Measurements from ENCODE around the gene AKAP14.
A peak's percentile ranks its signal among the peaks of the same experiment; 100 is the strongest.
"Not testable (repeated sequence)": the region's sequence is repeated elsewhere in the genome, so short reads cannot be mapped to it uniquely, and the experiment has no call there.

Gene AKAP14

DNA sequence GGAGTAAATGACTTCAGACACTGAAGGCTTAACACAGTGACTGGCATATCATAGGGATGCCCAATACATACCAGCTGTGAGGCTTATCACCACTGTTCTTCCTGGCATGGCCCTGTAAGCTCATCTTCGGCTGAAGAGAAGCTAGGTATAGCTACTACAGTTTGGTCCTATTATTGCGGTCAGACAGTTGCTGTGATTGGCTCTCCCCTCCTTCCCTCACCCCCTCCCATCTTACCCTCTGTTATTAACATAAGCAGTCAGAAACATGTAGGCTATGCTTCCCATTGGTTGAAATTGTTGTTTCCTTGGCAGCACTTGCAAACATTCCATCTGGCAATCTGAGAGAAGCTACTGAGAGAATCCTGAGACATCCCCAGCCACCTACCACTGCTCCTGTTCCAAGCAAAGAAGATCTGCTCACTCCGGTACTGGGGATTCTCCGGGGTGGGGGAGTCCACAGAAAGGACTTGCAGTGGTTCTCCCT is at the start of gene AKAP14:
TSS of gene AKAP14 (plus strand) at position 51 of the 484 bp plus-strand sequence. CDS start 7,331 bp downstream, outside the sequence.
- DNase-seq (ENCODE audit: low read depth in 2 of 2) = no peak

GRCh38 chrX:119852382-119853353 is 43.0 kb upstream of the AKAP14 start, which contains the start of gene UPF3B:
Gene UPF3B, minus strand, starts transcription at chrX:119852963. Its CDS starts 35 bp downstream, at chrX:119852928.
- peak; percentile 85 to 89 for DNase-seq (ENCODE audit: low read depth in 2 of 2)

DNA sequence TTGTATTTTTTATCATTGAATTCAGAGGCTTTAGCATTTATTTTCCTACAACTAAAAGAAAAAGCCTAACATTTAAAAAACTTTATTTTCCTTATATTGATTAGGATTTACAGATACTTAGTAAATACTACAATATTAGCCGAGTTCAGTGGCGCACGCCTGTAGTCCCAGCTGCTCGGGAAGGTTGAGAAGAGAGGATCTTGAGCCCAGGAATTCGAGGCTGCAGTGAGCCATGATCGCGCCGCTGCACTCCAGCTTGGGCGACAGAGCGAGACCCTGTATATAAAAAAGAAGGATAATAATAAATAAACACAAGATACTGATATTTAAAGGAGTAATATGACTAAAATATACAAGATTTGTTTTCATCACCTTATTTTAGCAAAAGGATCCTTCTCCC is 42.2 kb upstream of the AKAP14 start:
- no peak for DNase-seq (ENCODE audit: low read depth in 2 of 2)

DNA sequence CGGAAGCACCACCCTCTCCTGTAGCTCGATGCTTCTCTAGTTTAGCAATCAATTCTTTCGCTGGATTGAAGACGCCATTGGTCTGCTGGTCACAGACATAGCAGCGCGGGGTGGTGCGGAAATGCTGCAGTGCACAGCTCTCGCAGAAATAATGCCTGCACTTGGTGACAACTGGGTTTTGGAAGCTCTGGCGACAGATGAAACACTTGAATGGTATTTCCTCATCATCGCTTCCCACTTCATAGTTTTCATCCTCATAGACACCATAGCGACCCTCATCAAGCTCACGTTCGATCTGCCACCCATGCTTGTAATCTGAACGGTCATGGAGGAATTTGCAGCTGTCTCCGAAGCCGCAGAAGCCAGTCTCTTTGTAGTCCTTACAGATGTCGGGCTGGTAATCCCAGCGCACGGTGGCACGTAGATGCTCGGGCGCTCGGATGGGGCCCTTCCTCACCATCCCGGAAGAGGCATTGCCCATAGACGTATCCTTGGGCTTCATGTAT is 25.0 kb upstream of the AKAP14 start:
- peak; percentile 5 to 10 for DNase-seq (ENCODE audit: low read depth in 2 of 2)

DNA sequence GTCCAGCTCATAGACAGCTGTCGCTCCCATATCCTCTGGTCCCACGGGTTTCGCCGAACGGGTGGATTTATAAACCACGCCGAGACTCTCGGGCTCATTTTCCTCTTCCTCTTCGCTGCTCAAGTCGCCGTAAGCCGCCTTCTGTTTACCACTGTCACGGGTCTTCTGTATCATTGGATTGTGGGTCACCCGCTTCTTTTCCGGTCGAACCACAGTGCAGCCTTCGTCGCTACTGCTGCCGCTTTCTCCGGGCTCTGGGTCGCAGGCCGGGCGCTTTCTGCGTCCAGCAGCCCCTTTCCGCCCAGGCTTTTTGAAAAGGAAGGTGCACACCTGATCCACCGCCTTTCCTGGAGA is 24.5 kb upstream of the AKAP14 start:
- peak in 1 of 2 donors; percentile 4 for DNase-seq (ENCODE audit: low read depth in 2 of 2)

DNA sequence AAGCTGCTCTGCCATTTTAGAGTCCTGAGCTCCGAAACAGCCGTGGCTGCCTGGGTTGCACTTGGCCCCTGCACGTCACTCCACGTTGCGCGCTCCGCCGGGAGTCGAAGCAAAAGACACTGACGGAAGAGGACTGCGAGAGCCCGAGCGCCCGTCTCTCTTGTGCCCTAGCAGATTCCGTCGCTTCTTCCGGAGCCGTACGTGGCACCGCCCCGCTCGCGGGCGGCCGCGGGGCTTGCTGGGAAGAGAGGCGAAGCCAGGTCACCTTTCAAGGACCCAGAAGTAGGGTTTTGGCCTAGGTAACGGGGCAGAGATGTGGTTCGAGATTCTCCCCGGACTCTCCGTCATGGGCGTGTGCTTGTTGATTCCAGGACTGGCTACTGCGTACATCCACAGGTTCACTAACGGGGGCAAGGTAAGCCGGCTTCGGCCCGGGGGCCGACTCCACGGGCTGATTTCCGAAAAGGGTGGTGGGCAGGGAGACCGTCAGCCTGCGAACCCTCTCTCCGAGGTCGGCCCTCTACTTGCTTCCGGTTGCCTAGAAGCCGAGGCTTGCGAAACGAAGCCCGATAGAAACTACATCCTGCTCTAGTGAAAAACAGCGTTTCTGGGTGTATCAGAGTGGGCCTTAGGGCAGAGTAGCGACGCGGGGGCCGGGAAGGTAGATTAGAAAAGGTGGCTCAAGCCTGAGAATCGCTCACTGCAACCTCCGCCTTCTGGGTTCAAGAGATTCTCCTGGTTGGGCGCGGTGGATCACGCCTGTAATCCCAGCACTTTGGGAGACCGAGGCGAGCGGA is 23.9 kb upstream of the AKAP14 start, which contains the start of the genes NDUFA1 and RNF113A:
TSS of gene NDUFA1 (plus strand) at position 234 of the 797 bp plus-strand sequence. CDS start at position 314, 80 bp downstream.
TSS of gene RNF113A (minus strand) at position 135 of the 797 bp plus-strand sequence. CDS start at position 15, 120 bp downstream.
- DNase-seq (ENCODE audit: low read depth in 2 of 2) = peak; percentile 76 to 79

DNA sequence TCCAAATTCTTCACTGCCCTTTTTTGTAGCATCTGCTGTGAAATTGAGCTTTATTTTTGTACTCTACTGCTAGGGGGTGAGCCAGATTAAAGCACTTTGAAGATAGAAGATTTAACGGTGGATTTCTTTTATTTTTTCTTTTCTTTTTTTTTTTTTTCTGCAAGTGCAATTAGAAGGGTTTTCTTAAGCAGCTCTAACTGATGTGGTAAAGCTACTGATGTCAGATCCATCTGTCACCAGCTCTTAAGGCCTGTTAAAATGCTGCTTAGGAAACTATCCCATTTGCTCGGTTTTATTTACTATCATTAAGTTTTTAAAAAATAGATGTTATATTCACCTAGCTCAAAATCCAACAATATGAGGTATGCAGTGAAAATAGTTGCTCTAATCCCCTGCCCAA is 17.0 kb upstream of the AKAP14 start:
- no peak for DNase-seq (ENCODE audit: low read depth in 2 of 2)

GRCh38 chrX:119880076-119880475 is 15.6 kb upstream of the AKAP14 start:
- DNase-seq (ENCODE audit: low read depth in 2 of 2) = no peak

- no peak for DNase-seq (ENCODE audit: low read depth in 2 of 2)
Measured at GRCh38 chrX:119880552-119881437, 14.9 kb upstream of the AKAP14 start.

DNA sequence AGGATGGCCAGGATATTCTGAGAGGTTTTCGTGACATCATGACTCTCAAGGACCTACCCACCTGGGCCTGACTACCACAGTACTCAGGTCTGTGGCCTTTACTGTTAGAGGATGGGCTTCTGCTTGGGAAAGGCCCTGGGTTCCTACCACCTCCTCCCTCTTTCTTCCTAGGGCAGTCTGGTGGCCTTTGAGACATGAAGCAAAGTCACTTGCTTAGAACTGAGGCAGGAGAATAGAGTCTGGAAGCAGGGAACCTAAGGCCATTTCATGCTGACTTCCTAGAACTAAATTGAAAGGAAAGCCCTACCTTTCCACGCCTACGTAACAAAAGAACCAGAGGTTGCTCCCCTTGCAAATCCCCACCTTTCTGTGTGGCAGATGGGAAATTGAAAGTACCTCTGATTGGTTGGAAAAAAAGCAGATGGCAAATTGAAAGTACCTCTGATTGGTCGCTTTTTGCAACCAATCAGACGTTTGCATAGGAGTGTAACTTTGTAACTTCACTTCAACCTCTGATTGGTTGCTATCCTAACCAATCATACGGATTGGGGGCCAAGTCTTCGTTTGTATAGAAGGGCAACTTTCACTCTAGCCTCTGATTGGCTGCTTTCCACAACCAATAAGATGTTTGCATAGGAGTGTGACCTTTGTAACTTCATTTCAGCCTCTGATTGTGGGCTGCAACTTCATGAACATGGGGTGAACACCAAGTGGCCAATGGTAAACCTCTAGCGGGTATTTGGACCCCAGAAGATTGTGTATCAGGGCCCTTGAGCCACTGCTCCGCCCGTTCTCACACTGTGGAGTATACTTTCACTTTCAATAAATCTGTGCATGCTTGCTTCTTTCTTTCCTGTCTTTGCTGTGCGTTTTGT is 9.9 kb upstream of the AKAP14 start:
- no peak for DNase-seq (ENCODE audit: low read depth in 2 of 2)

- DNase-seq (ENCODE audit: low read depth in 2 of 2) = peak in 1 of 2 donors; percentile 30
Measured at GRCh38 chrX:119887721-119888425, 7.8 kb upstream of the AKAP14 start.

- DNase-seq (ENCODE audit: low read depth in 2 of 2) = not testable (repeated sequence)
Measured at GRCh38 chrX:119890626-119891025, 5.1 kb upstream of the AKAP14 start.

GRCh38 chrX:119891961-119892692 is 3.6 kb upstream of the AKAP14 start:
- not testable (repeated sequence) for DNase-seq (ENCODE audit: low read depth in 2 of 2)

GRCh38 chrX:119899125-119899524 is 3.4 kb downstream of the AKAP14 start:
- DNase-seq (ENCODE audit: low read depth in 2 of 2) = no peak

- no peak for DNase-seq (ENCODE audit: low read depth in 2 of 2)
Measured at GRCh38 chrX:119900976-119901375, 5.3 kb downstream of the AKAP14 start.

- no peak for DNase-seq (ENCODE audit: low read depth in 2 of 2)
Measured at GRCh38 chrX:119916310-119916709, 20.6 kb downstream of the AKAP14 start.

DNA sequence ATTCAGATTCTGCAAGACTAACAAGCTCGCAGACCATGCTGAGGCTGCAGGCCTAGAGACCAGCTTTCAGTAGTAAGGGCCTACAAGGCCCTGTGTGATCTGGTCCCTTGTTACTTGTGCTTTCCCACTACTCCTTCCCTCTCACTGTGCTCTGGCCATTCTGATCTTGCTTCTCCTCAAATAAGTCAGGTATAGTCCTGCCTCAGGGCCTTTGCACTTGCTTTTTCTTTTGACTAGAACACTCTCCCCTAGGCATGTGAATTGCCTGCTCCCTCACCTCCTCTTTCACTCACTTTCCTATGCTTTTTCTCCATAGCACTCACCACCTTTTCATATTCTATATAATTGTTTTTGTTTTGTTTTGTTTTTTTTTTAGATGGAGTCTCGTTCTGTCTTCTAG is 22.2 kb downstream of the AKAP14 start:
- no peak for DNase-seq (ENCODE audit: low read depth in 2 of 2)

DNA sequence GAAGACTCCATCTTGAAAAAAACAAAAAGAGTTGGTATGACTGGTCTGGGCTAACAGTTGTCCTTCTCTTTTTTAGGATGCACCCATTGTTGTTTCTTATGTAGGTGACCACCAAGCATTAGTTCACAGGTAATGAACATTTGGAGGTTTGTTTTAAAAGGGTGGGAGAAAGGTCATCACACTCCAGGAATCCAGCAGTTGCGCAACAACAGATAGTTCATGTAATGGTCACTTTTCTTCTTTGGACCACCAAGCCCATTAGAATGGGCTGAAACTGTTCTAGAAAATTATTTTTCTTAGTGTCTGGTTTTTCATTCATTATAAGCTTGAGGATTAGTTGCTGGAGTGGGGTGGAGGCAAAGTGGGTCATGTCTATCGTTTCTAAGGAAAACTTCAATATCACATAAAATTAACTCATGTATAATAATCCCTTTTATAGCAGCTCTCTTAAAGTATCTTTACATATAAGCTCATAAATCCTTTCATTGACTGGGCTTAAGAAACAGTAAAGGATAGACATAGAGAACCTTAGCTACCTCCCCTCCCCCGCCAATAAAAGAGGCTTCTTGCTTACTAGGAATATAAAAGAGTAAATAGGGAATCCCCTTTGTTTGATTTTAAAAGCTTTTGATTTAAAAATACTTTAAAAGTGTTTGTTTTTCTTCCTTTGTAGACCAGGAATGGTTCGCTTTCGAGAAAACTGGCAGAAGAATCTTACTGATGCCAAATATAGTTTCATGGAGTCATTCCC is 24.3 kb downstream of the AKAP14 start:
- DNase-seq (ENCODE audit: low read depth in 2 of 2) = no peak
